ENCODE data around the gene EEIG1.

Gene EEIG1

GRCh38 chr9:127982912-127983311 lies 2.1 kb upstream of the EEIG1 start:
- H3K4me3 ChIP-seq (replicated peaks; ENCODE audit: insufficient read depth, low read length) = no peak overlapping the region
- DNase-seq (ENCODE audit: low read depth in 1 of 2, low spot score in 1 of 2) = no peak
- TF ChIP-seq CTCF (IDR thresholded peaks at IDR 0.05; ENCODE audit: insufficient read depth, low read length) (no peak), GABPA (IDR thresholded peaks at IDR 0.05; ENCODE audit: low read depth) (no peak), POLR2AphosphoS5 (IDR thresholded peaks at IDR 0.05; ENCODE audit: low read depth) (no peak), SPI1 (IDR thresholded peaks at IDR 0.05; ENCODE audit: borderline replicate concordance, low read depth) (no peak), REST (IDR thresholded peaks at IDR 0.05; ENCODE audit: insufficient replicate concordance, low read depth) (no peak)
- no peaks in the 10 kb centered on the region for H3K27me3 ChIP-seq (ENCODE audit: insufficient read depth, poor library complexity, severe bottlenecking)
- no peak overlapping the region for H3K27ac ChIP-seq (replicated peaks)

- Histone ChIP-seq H3K27ac (replicated peaks) (peak overlapping the region; percentile 82), H3K27me3 (ENCODE audit: insufficient read depth, poor library complexity, severe bottlenecking) (no peaks in the 10 kb centered on the region), H3K4me3 (replicated peaks; ENCODE audit: insufficient read depth, low read length) (peak overlapping the region; percentile 49; the same call in 1 of the 2 replicates)
- DNase-seq (ENCODE audit: low read depth in 1 of 2, low spot score in 1 of 2) = no peak
- TF ChIP-seq CTCF (IDR thresholded peaks at IDR 0.05; ENCODE audit: insufficient read depth, low read length) (no peak), POLR2AphosphoS5 (IDR thresholded peaks at IDR 0.05; ENCODE audit: low read depth) (no peak), SPI1 (IDR thresholded peaks at IDR 0.05; ENCODE audit: borderline replicate concordance, low read depth) (no peak), GABPA (IDR thresholded peaks at IDR 0.05; ENCODE audit: low read depth) (no peak), REST (IDR thresholded peaks at IDR 0.05; ENCODE audit: insufficient replicate concordance, low read depth) (no peak)
These were observed 851 bp upstream of the EEIG1 start for GRCh38 chr9:127981559-127982121.

- peak in 1 of 2 experiments; percentile 27 for DNase-seq (ENCODE audit: low read depth in 1 of 2, low spot score in 1 of 2)
- Histone ChIP-seq H3K27ac (replicated peaks) (no peak overlapping the region), H3K4me3 (replicated peaks; ENCODE audit: insufficient read depth, low read length) (peak overlapping the region; percentile 56), H3K27me3 (ENCODE audit: insufficient read depth, poor library complexity, severe bottlenecking) (no peaks in the 10 kb centered on the region)
- no peak for TF ChIP-seq POLR2AphosphoS5 (IDR thresholded peaks at IDR 0.05; ENCODE audit: low read depth)
- no peak for TF ChIP-seq GABPA (IDR thresholded peaks at IDR 0.05; ENCODE audit: low read depth)
- TF ChIP-seq SPI1 (IDR thresholded peaks at IDR 0.05; ENCODE audit: borderline replicate concordance, low read depth) = no peak
- no peak for TF ChIP-seq REST (IDR thresholded peaks at IDR 0.05; ENCODE audit: insufficient replicate concordance, low read depth)
- no peak for TF ChIP-seq CTCF (IDR thresholded peaks at IDR 0.05; ENCODE audit: insufficient read depth, low read length)
These were observed 606 bp downstream of the EEIG1 start for GRCh38 chr9:127980060-127980705.

All from HL-60 (cell line).